HL-60/S4 (cell line): ENCODE measurements around the gene SNX8.

ENCODE experiments used
- in situ Hi-C: fragments of 300-500 bp; cut with MboI; formaldehyde crosslinking; loops from 2 replicates; pipeline ENCODE4 v1.14.3; 2022; ENCODE audit warnings: low sequenced_read_pairs

SNX8 gene

GRCh38 chr7:2266911-2267310, 47.3 kb downstream of the SNX8 start:
- in situ Hi-C loops: no loop called here

- in situ Hi-C loops: no loop called here
These were observed 50.1 kb downstream of the SNX8 start for GRCh38 chr7:2264158-2264557.

GRCh38 chr7:2263176-2263575, 51.1 kb downstream of the SNX8 start:
- in situ Hi-C loops: no loop called here

- in situ Hi-C loops: no loop called here
These were observed 52.6 kb downstream of the SNX8 start for GRCh38 chr7:2261611-2262010.

- in situ Hi-C loops: no loop called here
These were observed 53.4 kb downstream of the SNX8 start for GRCh38 chr7:2260820-2261219.

GRCh38 chr7:2259480-2259879, 54.8 kb downstream of the SNX8 start:
- in situ Hi-C loops: no loop called here

GRCh38 chr7:2258661-2259365, 55.4 kb downstream of the SNX8 start:
- in situ Hi-C loops: no loop called here

GRCh38 chr7:2257651-2258050, 56.6 kb downstream of the SNX8 start:
- in situ Hi-C loops: no loop called here

GRCh38 chr7:2257046-2257551, 57.1 kb downstream of the SNX8 start:
- in situ Hi-C loops: no loop called here

GRCh38 chr7:2256306-2257045, 57.8 kb downstream of the SNX8 start:
- in situ Hi-C loops: no loop called here

GRCh38 chr7:2255145-2256139, 58.8 kb downstream of the SNX8 start:
- in situ Hi-C loops: no loop called here

GRCh38 chr7:2254429-2255144, 59.7 kb downstream of the SNX8 start:
- in situ Hi-C loops: no loop called here

GRCh38 chr7:2253525-2254244, 60.6 kb downstream of the SNX8 start:
- in situ Hi-C loops: no loop called here

- in situ Hi-C loops: no loop called here
These were observed 61.2 kb downstream of the SNX8 start for GRCh38 chr7:2253021-2253420.

GRCh38 chr7:2251841-2252771, 62.1 kb downstream of the SNX8 start:
- in situ Hi-C loops: no loop called here

GRCh38 chr7:2251381-2251780, 62.9 kb downstream of the SNX8 start:
- in situ Hi-C loops: no loop called here

GRCh38 chr7:2249744-2250323, 64.4 kb downstream of the SNX8 start:
- in situ Hi-C loops: no loop called here

- in situ Hi-C loops: no loop called here
These were observed 65.1 kb downstream of the SNX8 start for GRCh38 chr7:2248984-2249694.
